NCI-H1930 (cell line): ENCODE data around the gene COPS9.

Experiments
- DNase-seq, 2 experiments: peaks; one replicate each; lab custom pipeline; 2025; lab: John Stamatoyannopoulos, UW

The COPS9 gene

DNA sequence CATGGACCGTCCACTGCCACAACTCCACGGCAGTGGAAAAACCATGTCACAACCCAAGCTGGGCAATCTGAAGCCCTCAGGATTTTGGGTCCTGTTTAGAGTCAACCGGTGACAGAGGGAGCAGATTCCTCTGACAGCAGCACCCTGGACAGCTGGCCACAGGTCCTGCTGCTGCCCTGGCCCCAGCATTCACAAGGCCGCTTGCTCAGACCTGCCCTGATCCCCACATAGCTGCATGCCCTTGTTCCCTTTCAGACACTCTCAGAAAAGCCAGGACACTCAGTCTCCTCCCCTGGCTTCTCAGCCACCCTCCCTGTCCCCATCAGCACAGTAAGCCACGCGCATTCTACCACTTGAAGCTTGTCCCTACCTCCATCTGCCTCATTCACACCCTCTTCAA, 1.6 kb downstream of the COPS9 start:
- DNase-seq: no peak

GRCh38 chr2:240133401-240133800, 2.7 kb downstream of the COPS9 start:
- DNase-seq: no peak

GRCh38 chr2:240132651-240132980, 3.5 kb downstream of the COPS9 start:
- DNase-seq: no peak

DNA sequence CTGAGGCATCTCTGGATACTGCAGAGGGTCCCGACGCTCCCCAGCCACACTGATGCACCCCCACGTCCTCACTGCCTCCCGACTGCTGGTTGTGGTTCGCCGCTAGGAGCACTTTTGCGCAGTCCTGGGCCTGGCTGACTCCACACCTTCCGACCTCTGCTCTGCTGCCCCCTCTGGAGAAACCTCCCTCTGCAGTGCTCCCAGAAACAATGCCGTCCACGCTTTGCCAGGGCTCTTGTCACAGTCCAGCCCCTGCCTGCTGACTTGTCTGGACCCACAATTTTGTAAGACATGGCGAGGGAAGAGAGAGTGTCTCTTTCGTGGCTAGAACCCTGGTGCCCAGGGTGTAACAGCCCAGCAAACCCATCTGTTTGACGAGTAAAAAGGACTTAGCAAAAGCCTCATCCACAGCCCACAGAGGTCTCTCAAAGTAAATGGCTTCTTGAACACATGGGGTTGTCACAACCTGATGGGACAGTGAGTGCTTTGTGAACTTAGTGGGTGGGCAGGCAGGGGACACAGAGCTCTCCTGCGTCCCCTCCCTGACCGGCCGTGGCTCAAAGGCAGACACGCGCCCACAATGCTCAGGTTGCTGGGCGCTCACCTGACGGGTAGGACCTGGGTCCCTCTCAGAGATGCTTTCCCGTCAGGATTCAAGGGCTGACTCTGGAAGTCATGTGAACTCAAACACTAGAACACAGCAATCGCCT, 4.0 kb downstream of the COPS9 start:
- DNase-seq: no peak

DNA sequence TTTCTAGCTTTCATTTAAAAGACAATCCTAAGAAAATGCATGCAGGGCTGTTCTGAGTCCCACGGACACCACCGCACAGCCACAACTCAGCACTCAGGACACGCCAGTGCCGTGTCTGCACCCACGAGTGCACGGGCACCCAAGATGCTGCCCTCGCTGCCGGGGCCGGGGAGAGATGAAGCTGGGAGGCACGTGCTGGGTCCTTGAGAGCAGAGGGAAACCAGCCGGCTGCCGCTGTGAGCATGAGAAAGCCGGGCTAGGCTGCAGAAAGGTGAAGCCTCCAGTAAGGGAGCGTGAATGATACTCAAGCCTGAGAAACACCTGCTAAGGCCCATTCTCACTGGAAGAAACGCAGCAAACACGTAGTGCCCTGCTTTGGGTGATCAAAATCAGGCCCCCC, 4.8 kb downstream of the COPS9 start:
- no peak for DNase-seq

- DNase-seq: no peak
Measured at GRCh38 chr2:240130393-240131195, 5.5 kb downstream of the COPS9 start.

- no peak for DNase-seq
Measured at GRCh38 chr2:240129731-240130392, 6.2 kb downstream of the COPS9 start.

GRCh38 chr2:240129311-240129710, 6.8 kb downstream of the COPS9 start:
- DNase-seq: no peak

GRCh38 chr2:240128608-240129145, 7.4 kb downstream of the COPS9 start:
- no peak for DNase-seq

DNA sequence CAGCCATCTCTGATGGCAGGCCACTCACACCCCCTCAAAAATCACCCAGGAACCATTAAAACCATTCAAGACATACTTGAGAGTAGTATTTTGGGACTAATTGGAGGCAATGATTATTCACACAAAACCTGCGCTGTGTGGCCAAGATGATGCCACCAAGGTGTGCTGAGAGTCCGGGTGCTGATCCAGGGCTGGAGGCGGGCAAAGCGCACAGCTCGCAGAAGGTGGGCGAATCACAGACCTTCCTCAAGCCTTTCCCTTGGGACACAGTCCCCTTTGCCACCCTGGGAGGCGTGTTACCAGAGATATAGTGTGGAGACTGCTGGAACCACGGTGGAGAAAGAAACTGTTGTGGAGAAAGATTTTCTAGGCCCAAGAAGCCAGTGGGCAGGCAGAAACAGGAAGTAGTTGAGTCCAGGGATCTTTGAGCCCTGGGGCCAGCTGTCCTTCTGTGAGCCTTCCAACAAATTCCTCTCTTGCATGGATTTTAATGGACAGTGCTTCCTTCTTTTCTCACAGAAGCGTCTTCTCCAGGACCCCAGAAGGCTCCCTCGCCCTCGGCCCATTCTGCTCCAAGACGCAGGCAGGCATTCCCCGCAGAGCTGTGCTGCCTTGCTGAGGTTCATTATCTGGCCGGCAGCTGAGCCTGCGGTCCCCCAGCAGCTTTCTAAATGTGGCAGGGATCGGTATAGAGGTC, 8.0 kb downstream of the COPS9 start:
- DNase-seq: no peak

GRCh38 chr2:240127191-240127750, 8.8 kb downstream of the COPS9 start:
- DNase-seq: no peak

DNA sequence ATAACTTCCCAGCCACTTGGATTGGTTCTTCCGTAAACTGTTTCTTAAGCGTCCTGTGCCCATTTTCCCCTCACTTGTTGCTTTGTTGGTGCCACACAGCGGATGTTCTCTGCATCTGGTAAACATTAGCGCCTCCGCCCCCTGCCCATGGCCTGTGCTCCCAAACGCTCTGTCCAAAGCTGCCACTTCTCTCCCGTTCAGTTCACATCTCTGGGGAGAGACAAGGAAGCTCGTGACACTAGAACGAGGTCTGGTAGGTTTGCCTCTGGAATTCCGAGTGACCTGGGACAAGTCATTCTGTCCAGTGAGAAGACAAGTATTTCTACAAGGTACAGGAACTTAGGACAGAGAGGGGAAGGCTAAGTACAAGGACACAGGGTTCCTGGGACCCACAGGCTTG, 9.4 kb downstream of the COPS9 start:
- DNase-seq: no peak

DNA sequence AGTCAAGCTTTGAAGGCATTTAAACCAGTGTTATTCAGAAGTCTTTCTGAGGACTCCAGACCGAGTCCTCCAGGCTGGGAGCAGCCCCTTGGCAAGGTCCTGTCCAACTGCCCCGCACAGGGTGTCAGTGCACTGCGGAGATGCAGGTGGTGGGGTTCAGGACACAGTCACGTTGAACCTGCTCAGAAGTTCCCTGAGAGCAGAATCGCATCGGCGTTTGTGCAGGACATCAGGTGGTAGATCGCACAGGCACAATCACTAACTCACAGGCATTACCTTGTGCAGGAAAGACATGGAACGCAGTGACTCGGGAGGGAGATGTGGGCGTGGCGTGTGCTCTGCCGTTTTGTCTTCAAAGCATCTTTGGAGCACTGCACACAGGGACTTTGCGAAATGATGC, 10.4 kb downstream of the COPS9 start:
- no peak for DNase-seq

DNA sequence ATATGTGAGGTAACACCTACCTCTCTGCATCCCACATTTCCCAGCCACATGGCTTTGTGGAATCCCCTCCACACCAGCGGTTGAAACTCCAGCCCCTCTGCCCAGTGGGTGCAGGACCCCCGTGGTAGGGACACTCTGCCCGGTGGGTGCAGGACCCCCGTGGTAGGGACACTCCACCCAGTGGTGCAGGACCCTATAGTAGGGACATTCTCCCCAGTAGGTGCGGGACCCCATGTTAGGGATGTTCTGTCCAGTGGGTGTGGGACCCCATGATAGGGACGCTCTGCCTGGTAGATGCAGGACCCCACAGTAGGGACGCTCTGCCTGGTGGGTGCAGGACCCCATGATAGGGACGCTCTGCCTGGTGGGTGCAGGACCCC, 11.5 kb downstream of the COPS9 start:
- DNase-seq: no peak

DNA sequence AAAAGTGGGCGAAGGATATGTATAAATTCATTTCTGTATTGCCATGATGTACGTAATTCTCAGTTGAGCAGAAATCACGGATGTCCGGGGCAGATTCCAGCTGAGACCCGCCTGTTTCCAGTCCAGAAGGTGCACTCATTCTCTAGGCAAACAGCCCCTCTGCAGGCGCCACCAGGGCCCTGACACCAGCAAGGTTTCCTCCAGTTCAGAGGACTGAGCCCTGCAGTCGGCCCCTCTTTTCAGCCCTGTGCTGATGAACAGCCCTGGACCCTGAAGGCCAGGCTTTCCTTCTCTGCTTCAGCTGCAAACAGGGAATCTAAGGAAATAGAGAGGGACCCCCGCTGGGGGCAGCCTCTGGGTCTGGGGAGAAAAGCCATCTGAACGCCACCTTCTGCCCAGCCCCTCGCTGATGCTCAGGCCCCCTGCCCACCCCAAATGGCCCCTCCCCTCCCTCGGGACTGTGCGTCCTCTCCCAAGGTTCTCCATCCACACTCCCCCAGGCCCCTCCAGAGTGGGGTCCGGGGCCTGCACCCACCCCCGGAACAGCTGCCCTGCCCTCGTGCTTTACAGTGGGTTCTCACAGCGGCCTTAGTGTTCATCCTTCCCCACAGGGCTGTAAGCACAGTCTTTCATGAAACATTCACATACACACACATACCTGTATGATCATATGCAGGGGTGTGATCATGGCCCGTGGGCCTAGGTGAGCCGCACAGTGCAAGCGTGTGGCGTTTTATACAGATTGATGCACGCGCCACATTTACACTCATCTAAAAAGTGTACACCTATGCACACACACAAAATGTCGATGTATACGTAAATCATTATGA, 12.1 kb downstream of the COPS9 start:
- DNase-seq: no peak

- no peak for DNase-seq
Measured at GRCh38 chr2:240121675-240122074, 14.4 kb downstream of the COPS9 start.

- DNase-seq: no peak
Measured at GRCh38 chr2:240121190-240121589, 14.9 kb downstream of the COPS9 start.

- DNase-seq: no peak
Measured at GRCh38 chr2:240114233-240114632, 21.9 kb downstream of the COPS9 start.

GRCh38 chr2:240112914-240113690, 23.0 kb downstream of the COPS9 start:
- no peak for DNase-seq

DNA sequence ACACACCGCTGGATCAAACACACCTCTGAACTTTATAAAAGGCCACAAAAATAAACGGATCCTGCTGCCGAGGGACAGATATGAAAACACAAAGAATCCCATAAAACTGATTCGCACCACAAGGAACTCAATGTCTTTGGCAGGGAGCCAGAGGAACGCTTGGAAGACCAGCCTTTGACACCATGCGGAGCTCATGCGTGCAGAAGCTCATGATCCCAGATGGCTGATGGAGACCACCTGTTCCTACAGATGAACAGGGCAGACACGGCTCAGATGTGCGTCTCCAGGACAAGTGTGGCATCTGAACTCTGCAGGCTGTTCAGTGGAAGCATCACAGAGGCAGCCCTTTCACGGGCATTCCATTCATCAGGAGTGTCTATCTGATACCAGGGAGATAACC, 24.9 kb downstream of the COPS9 start:
- DNase-seq: peak in 1 of 2 experiments; percentile 5
